Measurements from ENCODE around the gene RETREG3. TPM values are rescaled to one million over a fixed set of nuclear protein-coding genes. Genes with fewer than 3 reads are reported as not detected.
A peak's percentile ranks its signal among the peaks of the same experiment; 100 is the strongest.

The RETREG3 gene
- total and polyA plus RNA-seq, 2 of the 13 experiments (the other 11 are each of a cell fraction or from before 2014, with no cell fraction given) = 47.0 to 55.8 TPM

GRCh38 chr17:42608305-42609181, 631 bp downstream of the RETREG3 start (continued):
- TF ChIP-seq, protein P1, sequence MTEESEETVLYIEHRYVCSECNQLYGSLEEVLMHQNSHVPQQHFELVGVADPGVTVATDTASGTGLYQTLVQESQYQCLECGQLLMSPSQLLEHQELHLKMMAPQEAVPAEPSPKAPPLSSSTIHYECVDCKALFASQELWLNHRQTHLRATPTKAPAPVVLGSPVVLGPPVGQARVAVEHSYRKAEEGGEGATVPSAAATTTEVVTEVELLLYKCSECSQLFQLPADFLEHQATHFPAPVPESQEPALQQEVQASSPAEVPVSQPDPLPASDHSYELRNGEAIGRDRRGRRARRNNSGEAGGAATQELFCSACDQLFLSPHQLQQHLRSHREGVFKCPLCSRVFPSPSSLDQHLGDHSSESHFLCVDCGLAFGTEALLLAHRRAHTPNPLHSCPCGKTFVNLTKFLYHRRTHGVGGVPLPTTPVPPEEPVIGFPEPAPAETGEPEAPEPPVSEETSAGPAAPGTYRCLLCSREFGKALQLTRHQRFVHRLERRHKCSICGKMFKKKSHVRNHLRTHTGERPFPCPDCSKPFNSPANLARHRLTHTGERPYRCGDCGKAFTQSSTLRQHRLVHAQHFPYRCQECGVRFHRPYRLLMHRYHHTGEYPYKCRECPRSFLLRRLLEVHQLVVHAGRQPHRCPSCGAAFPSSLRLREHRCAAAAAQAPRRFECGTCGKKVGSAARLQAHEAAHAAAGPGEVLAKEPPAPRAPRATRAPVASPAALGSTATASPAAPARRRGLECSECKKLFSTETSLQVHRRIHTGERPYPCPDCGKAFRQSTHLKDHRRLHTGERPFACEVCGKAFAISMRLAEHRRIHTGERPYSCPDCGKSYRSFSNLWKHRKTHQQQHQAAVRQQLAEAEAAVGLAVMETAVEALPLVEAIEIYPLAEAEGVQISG (CRISPR knock-in tag; IDR thresholded peaks at IDR 0.05) = no peak
- peak; percentile 29; the same call in 1 of the 2 replicates for TF ChIP-seq ZNF616 (CRISPR knock-in tag; IDR thresholded peaks at IDR 0.05; ENCODE audit: low read depth)
- no peak for TF ChIP-seq FOXP4 (CRISPR knock-in tag; IDR thresholded peaks at IDR 0.05)
- peak; percentile 32; the same call in 1 of the 2 replicates for TF ChIP-seq TARDBP (CRISPR knock-in tag; IDR thresholded peaks at IDR 0.05)
- TF ChIP-seq ZBTB42 (CRISPR knock-in tag; IDR thresholded peaks at IDR 0.05) = no peak
- TF ChIP-seq ZFAT (CRISPR knock-in tag; conservative IDR thresholded peaks at IDR 0.05) = no peak
- no peak for TF ChIP-seq ZSCAN22 (CRISPR knock-in tag; IDR thresholded peaks at IDR 0.05)
- TF ChIP-seq ZNF207 (IDR thresholded peaks at IDR 0.05; ENCODE audit: borderline replicate concordance) = no peak
- TF ChIP-seq CREM (IDR thresholded peaks at IDR 0.05) = no peak
- TF ChIP-seq CREM (CRISPR knock-in tag; IDR thresholded peaks at IDR 0.05) = no peak
- no peak for TF ChIP-seq E2F5 (CRISPR knock-in tag; conservative IDR thresholded peaks at IDR 0.05)
- TF ChIP-seq XBP1 (CRISPR knock-in tag; IDR thresholded peaks at IDR 0.05) = no peak
- TF ChIP-seq ZNF44 (CRISPR knock-in tag; IDR thresholded peaks at IDR 0.05) = no peak
- TF ChIP-seq TBP (CRISPR knock-in tag; IDR thresholded peaks at IDR 0.05) = no peak
- TF ChIP-seq RFXAP (CRISPR knock-in tag; IDR thresholded peaks at IDR 0.05; ENCODE audit: borderline replicate concordance) = no peak
- peak; percentile 50; the same call in 1 of the 2 replicates for TF ChIP-seq KDM5A (IDR thresholded peaks at IDR 0.05; ENCODE audit: borderline replicate concordance, low read length)
- TF ChIP-seq PRPF4 (IDR thresholded peaks at IDR 0.05; ENCODE audit: low read depth, low read length, poor library complexity, severe bottlenecking) = no peak
- TF ChIP-seq, protein P2, sequence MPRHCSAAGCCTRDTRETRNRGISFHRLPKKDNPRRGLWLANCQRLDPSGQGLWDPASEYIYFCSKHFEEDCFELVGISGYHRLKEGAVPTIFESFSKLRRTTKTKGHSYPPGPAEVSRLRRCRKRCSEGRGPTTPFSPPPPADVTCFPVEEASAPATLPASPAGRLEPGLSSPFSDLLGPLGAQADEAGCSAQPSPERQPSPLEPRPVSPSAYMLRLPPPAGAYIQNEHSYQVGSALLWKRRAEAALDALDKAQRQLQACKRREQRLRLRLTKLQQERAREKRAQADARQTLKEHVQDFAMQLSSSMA (CRISPR knock-in tag; IDR thresholded peaks at IDR 0.05) = no peak
- TF ChIP-seq ZNF839 (CRISPR knock-in tag; IDR thresholded peaks at IDR 0.05; ENCODE audit: borderline replicate concordance) = no peak
- no peak for TF ChIP-seq PAF1 (CRISPR knock-in tag; IDR thresholded peaks at IDR 0.05)
- TF ChIP-seq ZNF776 (CRISPR knock-in tag; IDR thresholded peaks at IDR 0.05) = no peak
- no peak for TF ChIP-seq ZNF572 (CRISPR knock-in tag; IDR thresholded peaks at IDR 0.05)
- no peak for TF ChIP-seq CHD2 (IDR thresholded peaks at IDR 0.05; ENCODE audit: low read depth, low read length)
- TF ChIP-seq ZNF780A (CRISPR knock-in tag; IDR thresholded peaks at IDR 0.05) = 0 out of 2 replicates have a peak, but pooled peaks have one; percentile 9
- TF ChIP-seq ZNF446 (CRISPR knock-in tag; IDR thresholded peaks at IDR 0.05) = no peak

All from HepG2 (cell line).